HCT116 (cell line): Measurements from ENCODE around the gene PROM2. TPM values are rescaled to one million over a fixed set of nuclear protein-coding genes. Genes with fewer than 3 reads are reported as not detected.

Experiments used
- ATAC-seq: fragments of 200-7000 bp; cut with Tn5 transposase; 2 replicates; pipeline ENCODE4 v1.9.1; 2020; ENCODE audit warnings: mild to moderate bottlenecking, moderate library complexity
- BruUV-seq: library from RNA; stranded (reverse); fragments of 400-500 nt; replicated peaks from 2 replicates; lab custom pipeline; 2021; lab: Mats Ljungman, UMichigan
- CTCF ChIA-PET: fragments of 300-600 bp; sonication (Branson Sonifier 250); formaldehyde crosslinking; loops from one replicate; lab custom pipeline; 2021; ENCODE audit warnings: antibody characterized with exemption; lab: Charles Lee
- POLR2A ChIA-PET: fragments of 300-600, 350-600 bp; sonication (Branson Sonifier 250); formaldehyde crosslinking; loops from one replicate; lab custom pipeline; 2021; ENCODE audit warnings: antibody characterized with exemption; lab: Charles Lee
- RAD21 ChIA-PET, 2 experiments: fragments of 300-600 bp; sonication (Branson Sonifier 250); formaldehyde crosslinking; loops; one replicate each; lab custom pipeline; 2023; ENCODE audit warnings: low total read pairs in 2 of 2; ENCODE audit not compliant: uncharacterized antibody in 2 of 2, unreplicated experiment in 2 of 2, low non-redundant PET in 1 of 2; lab: Charles Lee
- DNase-seq: peaks from one replicate; pipeline ENCODE4 v3.0.0-alpha.2; 2010; ENCODE audit warnings: low read depth, low spot score
- H2AFZ ChIP-seq: fragments of 200-600 bp; shearing (Covaris generic), sonication (generic); 2 replicates; pipeline ENCODE4 v1.6.1; 2017; ENCODE audit warnings: low read depth, mixed run types, mixed read lengths, antibody characterized with exemption, low read length; ENCODE audit not compliant: poor library complexity, severe bottlenecking
- H3K27ac ChIP-seq: 2 replicates; pipeline ENCODE4 v1.5.1; 2012; ENCODE audit warnings: low read depth, low read length
- H3K27me3 ChIP-seq: fragments of 200-600 bp; sonication (generic); 2 replicates; pipeline ENCODE4 v1.6.1; 2016; ENCODE audit warnings: mixed run types, low read length, mixed read lengths; ENCODE audit not compliant: insufficient read depth
- H3K36me3 ChIP-seq, 2 experiments: fragments of 200-500 bp in 1 of 2; fragments of 200-600 bp in 1 of 2; sonication (Bioruptor generic) in 1 of 2; sonication (generic) in 1 of 2; 2 replicates each; pipeline versions ENCODE4 v1.5.1 to v1.6.1; 2014 to 2016; ENCODE audit warnings: low read length in 2 of 2, inconsistent platforms in 1 of 2, mixed read lengths in 1 of 2, mixed run types in 1 of 2; ENCODE audit not compliant: insufficient read depth in 2 of 2, control insufficient read depth in 1 of 2
- H3K4me1 ChIP-seq, 2 experiments: fragments of 200-600 bp in 1 of 2; sonication (generic) in 1 of 2; 2 replicates each; pipeline versions ENCODE4 v1.5.1 to v1.6.1; 2012 to 2017; ENCODE audit warnings: low read length in 2 of 2, inconsistent platforms in 1 of 2, mild to moderate bottlenecking in 1 of 2, mixed read lengths in 1 of 2, mixed run types in 1 of 2, moderate library complexity in 1 of 2; ENCODE audit not compliant: insufficient read depth in 2 of 2, control insufficient read depth in 1 of 2
- H3K4me2 ChIP-seq: fragments of 200-600 bp; sonication (generic); 2 replicates; pipeline ENCODE4 v1.6.1; 2017; ENCODE audit warnings: mixed run types, low read length, mixed read lengths
- H3K4me3 ChIP-seq, 2 experiments: fragments of 200-600 bp in 1 of 2; sonication (generic) in 1 of 2; replicated peaks in 1 of 2; 2 replicates each; pipeline ENCODE4 v1.5.1; 2011 to 2016; ENCODE audit warnings: low read length in 2 of 2, control low read depth in 1 of 2, low read depth in 1 of 2, mild to moderate bottlenecking in 1 of 2, mixed read lengths in 1 of 2, mixed run types in 1 of 2
- H3K79me2 ChIP-seq: fragments of 200-600 bp; sonication (generic); 2 replicates; pipeline ENCODE4 v1.6.1; 2017; ENCODE audit warnings: mild to moderate bottlenecking, mixed run types, low read length, moderate library complexity, mixed read lengths; ENCODE audit not compliant: insufficient read depth
- H3K9ac ChIP-seq: fragments of 200-600 bp; sonication (generic); 2 replicates; pipeline ENCODE4 v1.6.1; 2016; ENCODE audit warnings: low read length, mixed read lengths
- H3K9me2 ChIP-seq: fragments of 200-600 bp; sonication (generic), shearing (Covaris generic); 2 replicates; pipeline ENCODE4 v1.6.1; 2017; ENCODE audit warnings: mixed run types, mild to moderate bottlenecking, moderate library complexity; ENCODE audit not compliant: insufficient read depth
- H3K9me3 ChIP-seq, 2 experiments: fragments of 200-500 bp in 1 of 2; fragments of 200-600 bp in 1 of 2; sonication (Bioruptor generic) in 1 of 2; sonication (generic) in 1 of 2; 2 replicates each; pipeline ENCODE4 v1.6.1; 2014 to 2017; ENCODE audit warnings: low read length in 2 of 2, mixed read lengths in 2 of 2, inconsistent platforms in 1 of 2, low read depth in 1 of 2, mild to moderate bottlenecking in 1 of 2, mixed run types in 1 of 2, moderate library complexity in 1 of 2; ENCODE audit not compliant: control insufficient read depth in 1 of 2, insufficient read depth in 1 of 2
- H4K20me1 ChIP-seq: fragments of 200-600 bp; sonication (generic), shearing (Covaris generic); 2 replicates; pipeline ENCODE4 v1.6.1; 2017; ENCODE audit warnings: mixed run types, mild to moderate bottlenecking, moderate library complexity; ENCODE audit not compliant: insufficient read depth
- CBX3 ChIP-seq: IDR thresholded peaks from 2 replicates; pipeline ENCODE4 v1.6.1; 2012; ENCODE audit warnings: low read depth
- CEBPB ChIP-seq: IDR thresholded peaks from 2 replicates; pipeline ENCODE4 v1.6.1; 2012; ENCODE audit warnings: low read depth
- EZH2phosphoT487 ChIP-seq: fragments of 200-600 bp; IDR thresholded peaks from 2 replicates; pipeline ENCODE4 v1.6.1; 2018; ENCODE audit warnings: antibody characterized with exemption, borderline replicate concordance
- POLR2AphosphoS5 ChIP-seq: IDR thresholded peaks from 2 replicates; pipeline ENCODE4 v1.6.1; 2011; ENCODE audit warnings: mild to moderate bottlenecking, low read depth, low read length, moderate library complexity
- RAD21 ChIP-seq: IDR thresholded peaks from 2 replicates; pipeline ENCODE4 v1.6.1; 2012; ENCODE audit warnings: low read depth, mild to moderate bottlenecking
- SIN3A ChIP-seq: IDR thresholded peaks from 2 replicates; pipeline ENCODE4 v1.6.1; 2012; ENCODE audit warnings: low read depth
- SP1 ChIP-seq: IDR thresholded peaks from 2 replicates; pipeline ENCODE4 v1.6.1; 2012; ENCODE audit warnings: low read depth
- TCF7L2 ChIP-seq: IDR thresholded peaks from 2 replicates; pipeline ENCODE4 v1.7.0; 2011; ENCODE audit warnings: borderline replicate concordance, inconsistent platforms; ENCODE audit not compliant: insufficient read depth, insufficient read length; ENCODE audit errors: extremely low read depth
- YY1 ChIP-seq: IDR thresholded peaks from 2 replicates; pipeline ENCODE4 v1.6.1; 2011; ENCODE audit warnings: low read length, low read depth, moderate library complexity, mild to moderate bottlenecking; ENCODE audit not compliant: insufficient replicate concordance; ENCODE audit errors: extremely low read depth
- ZNF274 ChIP-seq: fragments of 200-500 bp; sonication (Bioruptor generic); IDR thresholded peaks from 2 replicates; pipeline ENCODE4 v1.6.1; 2014; ENCODE audit warnings: mild to moderate bottlenecking, low read depth, low read length, inconsistent platforms
- intact Hi-C: fragments of 100-400 bp; cut with micrococcal nuclease; formaldehyde crosslinking; loops from 2 replicates; pipeline ENCODE4 v1.10.0; 2022
- total RNA-seq: library from RNA; stranded (reverse); gene quantifications from one replicate; pipeline ENCODE4 v1.2.1, GENCODE V29; 2021; ENCODE audit not compliant: unreplicated experiment
- TF ChIP-seq, protein P1 (sequence below): IDR thresholded peaks from 2 replicates; pipeline ENCODE4 v1.6.1; 2012; ENCODE audit warnings: low read depth
- TF ChIP-seq, protein P2 (sequence below): IDR thresholded peaks from 2 replicates; pipeline ENCODE4 v1.6.1; 2012
- TF ChIP-seq, protein P3 (sequence below): IDR thresholded peaks from 2 replicates; pipeline ENCODE4 v1.6.1; 2012

Gene PROM2
- total RNA-seq, 1 experiment from 2014 or later = 11.9 TPM

DNA sequence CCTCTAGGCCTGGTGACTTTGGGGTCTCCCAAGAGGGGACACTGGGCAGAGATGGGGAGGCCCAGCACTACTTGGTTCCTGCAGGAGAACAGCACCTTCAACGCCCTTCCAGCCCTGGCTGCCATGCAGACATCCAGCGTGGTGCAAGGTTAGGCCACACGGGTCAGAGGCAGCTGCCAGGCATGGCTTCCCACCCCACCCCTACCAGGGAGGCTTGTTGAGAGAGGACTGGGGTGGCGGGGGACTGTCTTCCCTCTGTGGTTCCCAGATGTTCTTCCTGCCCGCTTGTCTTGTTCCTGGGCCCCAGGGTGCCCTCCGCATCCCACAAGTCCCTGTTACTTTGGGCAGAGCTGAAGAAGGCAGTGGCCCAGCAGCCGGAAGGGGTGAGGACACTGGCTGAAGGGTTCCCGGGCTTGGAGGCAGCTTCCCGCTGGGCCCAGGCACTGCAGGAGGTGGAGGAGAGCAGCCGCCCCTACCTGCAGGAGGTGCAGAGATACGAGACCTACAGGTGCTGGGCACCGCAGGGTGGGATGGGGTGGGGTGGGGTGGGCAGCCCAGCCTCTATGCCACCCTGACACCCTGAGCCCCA is 4.5 kb downstream of the PROM2 start:
- Histone ChIP-seq H3K27ac (peak overlapping the region; percentile 37; the same call in 1 of the 2 replicates), H3K4me1 (peaks cover 29 to 51% of the 10 kb centered on the region in 2 experiments), H3K9me3 (no peaks in the 10 kb centered on the region), H3K36me3 (no peaks in the 10 kb centered on the region), H3K4me3 (no peak overlapping the region), H3K9ac (no peak overlapping the region), H2AFZ (no peak overlapping the region), H3K9me2 (no peaks in the 10 kb centered on the region), H3K79me2 (no peaks in the 10 kb centered on the region), H3K27me3 (no peaks in the 10 kb centered on the region), H3K4me2 (peak overlapping the region; percentile 64), H4K20me1 (no peaks in the 10 kb centered on the region)
- TF ChIP-seq, protein P1, sequence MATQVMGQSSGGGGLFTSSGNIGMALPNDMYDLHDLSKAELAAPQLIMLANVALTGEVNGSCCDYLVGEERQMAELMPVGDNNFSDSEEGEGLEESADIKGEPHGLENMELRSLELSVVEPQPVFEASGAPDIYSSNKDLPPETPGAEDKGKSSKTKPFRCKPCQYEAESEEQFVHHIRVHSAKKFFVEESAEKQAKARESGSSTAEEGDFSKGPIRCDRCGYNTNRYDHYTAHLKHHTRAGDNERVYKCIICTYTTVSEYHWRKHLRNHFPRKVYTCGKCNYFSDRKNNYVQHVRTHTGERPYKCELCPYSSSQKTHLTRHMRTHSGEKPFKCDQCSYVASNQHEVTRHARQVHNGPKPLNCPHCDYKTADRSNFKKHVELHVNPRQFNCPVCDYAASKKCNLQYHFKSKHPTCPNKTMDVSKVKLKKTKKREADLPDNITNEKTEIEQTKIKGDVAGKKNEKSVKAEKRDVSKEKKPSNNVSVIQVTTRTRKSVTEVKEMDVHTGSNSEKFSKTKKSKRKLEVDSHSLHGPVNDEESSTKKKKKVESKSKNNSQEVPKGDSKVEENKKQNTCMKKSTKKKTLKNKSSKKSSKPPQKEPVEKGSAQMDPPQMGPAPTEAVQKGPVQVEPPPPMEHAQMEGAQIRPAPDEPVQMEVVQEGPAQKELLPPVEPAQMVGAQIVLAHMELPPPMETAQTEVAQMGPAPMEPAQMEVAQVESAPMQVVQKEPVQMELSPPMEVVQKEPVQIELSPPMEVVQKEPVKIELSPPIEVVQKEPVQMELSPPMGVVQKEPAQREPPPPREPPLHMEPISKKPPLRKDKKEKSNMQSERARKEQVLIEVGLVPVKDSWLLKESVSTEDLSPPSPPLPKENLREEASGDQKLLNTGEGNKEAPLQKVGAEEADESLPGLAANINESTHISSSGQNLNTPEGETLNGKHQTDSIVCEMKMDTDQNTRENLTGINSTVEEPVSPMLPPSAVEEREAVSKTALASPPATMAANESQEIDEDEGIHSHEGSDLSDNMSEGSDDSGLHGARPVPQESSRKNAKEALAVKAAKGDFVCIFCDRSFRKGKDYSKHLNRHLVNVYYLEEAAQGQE = no peak
- TF ChIP-seq TCF7L2 = no peak
- no peak for TF ChIP-seq SP1
- no peak for TF ChIP-seq SIN3A
- TF ChIP-seq, protein P2, sequence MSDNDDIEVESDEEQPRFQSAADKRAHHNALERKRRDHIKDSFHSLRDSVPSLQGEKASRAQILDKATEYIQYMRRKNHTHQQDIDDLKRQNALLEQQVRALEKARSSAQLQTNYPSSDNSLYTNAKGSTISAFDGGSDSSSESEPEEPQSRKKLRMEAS = no peak
- TF ChIP-seq ZNF274 = no peak
- no peak for TF ChIP-seq CBX3
- no peak for TF ChIP-seq CEBPB
- TF ChIP-seq YY1 = no peak
- TF ChIP-seq RAD21 = no peak
- TF ChIP-seq, protein P3, sequence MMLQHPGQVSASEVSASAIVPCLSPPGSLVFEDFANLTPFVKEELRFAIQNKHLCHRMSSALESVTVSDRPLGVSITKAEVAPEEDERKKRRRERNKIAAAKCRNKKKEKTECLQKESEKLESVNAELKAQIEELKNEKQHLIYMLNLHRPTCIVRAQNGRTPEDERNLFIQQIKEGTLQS = no peak
- TF ChIP-seq POLR2AphosphoS5 = no peak
- no peak for TF ChIP-seq EZH2phosphoT487
- ATAC-seq (no peak), DNase-seq (no peak)
- POLR2A ChIA-PET = no interaction called here
- RAD21 ChIA-PET = interaction anchor here in 1 of 2 experiments (1.6 kb wide), 1 partner anchor 47 kb away, joined by 5 read pairs; no protein-coding TSS in a partner anchor
- CTCF ChIA-PET = interaction anchor here (1.4 to 1.8 kb wide), 3 partner anchors 10 to 67 kb away, joined by 5 to 9 read pairs (median 6); no protein-coding TSS in a partner anchor
- no TSS peak for BruUV-seq
- intact Hi-C loops = no loop called here
